GM21825 (cell line): Measurements from ENCODE around the gene CCDC13.

Source experiments
- ATAC-seq: cut with Tn5 transposase; IDR thresholded peaks from one replicate; pipeline ENCODE4 v1.9.1; 2021; ENCODE audit warnings: mild to moderate bottlenecking, moderate library complexity; ENCODE audit not compliant: unreplicated experiment

Gene CCDC13

DNA sequence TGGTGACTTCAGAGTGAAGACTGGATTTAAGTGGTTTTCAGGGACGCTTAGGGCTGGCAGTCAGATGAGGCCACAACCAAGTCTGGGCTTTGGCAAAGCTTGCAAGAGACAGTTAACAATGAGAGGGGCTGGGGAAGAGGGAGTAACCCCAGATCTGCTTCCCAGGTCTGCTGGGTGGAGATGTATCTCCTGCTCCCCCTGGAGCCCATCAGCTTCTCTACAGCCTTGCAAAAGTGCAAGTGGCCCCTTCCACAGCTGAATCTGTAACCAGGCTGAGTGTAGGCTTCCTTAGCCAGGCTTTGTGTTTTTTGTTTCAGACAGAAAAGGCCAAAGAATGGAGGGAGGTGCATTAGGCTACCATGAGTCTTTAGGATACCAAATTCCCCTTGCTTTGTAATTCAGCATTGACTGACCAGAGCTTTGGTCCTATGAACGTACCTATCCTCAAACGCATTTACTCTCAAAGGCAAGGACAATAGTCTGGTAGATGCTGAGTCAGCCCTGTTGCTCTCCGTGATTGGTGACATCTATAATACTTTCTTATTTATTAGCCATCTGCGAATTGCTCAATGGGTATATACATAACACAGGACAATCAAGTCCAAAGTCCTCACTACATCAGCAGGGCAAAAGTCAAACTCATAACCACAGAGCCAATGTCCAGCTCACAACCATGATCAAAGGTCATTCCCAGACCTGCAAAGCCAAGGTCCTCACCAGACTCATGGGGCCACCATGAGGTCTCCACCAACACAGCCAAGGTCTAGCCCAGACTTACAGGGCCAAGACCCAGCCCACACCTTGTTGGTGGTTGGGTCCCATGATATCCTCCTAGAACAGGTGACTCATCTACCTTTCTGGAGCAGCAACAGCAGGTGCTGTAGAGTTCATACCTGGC, 17.1 kb downstream of the CCDC13 start:
- no peak for ATAC-seq

DNA sequence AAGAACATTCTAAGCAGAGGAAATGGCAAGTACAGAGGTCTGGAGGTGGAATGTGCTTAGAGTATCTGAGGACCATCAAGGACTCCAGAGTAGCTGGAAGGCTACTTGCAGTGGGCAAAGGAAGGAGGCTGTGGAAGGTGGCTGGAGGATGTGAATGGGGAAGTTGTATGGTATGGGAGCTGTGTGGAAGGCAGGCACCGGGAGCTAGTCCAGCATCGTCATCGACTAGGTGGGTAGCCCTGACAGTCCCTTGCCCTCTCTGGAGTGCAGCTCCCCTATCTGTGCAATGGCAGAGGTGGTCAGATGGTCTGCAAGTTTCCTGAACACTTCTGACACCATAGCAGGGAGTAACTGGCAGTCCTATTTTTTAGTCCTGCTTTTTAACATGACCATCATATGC, 19.3 kb downstream of the CCDC13 start:
- ATAC-seq: no peak

DNA sequence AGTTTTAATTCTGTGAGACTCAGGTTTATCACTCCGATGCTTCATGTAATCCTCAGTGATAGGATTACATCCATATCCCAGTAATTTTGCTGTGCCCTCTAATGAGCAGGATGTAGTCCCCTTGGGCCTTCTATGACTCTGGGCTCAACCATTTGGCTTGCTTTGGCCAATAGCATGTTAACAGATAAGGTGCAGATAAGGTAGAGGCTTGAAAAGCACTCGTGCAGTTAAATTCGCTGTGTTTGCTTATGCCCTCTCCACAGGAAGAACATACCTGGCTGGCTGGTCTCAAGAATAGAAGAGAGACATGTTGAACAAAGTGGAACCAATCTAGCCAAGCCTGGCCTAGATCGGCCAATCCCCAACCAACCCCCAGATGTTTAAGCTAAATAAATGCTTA, 20.1 kb downstream of the CCDC13 start:
- ATAC-seq: no peak

- ATAC-seq: no peak
Observed at GRCh38 chr3:42752441-42752840, 20.6 kb downstream of the CCDC13 start.

DNA sequence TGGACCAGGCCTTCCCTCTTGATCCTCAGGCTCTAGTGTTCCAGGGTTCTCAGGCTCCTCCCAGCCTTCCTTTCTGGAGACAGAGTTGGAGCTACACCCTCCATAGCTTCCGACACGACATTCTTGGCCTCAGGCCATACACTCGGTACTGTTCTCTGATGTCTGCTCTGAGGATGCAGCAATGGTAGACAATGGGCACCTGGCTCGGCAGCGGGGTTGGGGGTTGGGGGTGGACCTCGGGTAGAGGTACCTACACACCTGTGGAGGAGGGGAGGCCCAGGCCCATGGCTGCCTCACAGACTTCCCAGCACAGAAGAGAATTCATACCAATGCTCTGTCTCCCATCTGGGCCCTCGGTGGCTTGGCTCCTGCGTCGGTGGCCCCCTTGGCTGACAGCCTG, 21.4 kb downstream of the CCDC13 start:
- ATAC-seq: no peak

DNA sequence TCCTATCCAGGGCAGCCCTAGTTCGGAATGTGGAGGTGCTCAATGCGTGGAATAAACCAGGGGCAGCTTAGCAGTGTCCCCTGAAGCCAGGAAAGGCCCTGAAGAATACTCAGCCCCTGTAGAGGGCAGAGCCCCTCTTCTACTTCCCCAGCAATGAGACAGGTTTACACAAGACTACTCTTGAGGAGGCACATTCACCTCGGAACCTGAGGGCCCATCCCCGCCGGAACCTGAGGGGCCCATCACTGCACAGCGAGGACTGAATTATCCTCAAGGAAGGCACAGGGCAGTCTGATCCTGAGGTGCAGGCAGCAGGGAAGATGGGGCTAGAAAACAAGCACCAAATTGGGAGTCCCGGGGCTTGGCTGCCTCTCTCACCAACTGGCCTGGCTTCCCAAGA, 22.2 kb downstream of the CCDC13 start:
- ATAC-seq: no peak

DNA sequence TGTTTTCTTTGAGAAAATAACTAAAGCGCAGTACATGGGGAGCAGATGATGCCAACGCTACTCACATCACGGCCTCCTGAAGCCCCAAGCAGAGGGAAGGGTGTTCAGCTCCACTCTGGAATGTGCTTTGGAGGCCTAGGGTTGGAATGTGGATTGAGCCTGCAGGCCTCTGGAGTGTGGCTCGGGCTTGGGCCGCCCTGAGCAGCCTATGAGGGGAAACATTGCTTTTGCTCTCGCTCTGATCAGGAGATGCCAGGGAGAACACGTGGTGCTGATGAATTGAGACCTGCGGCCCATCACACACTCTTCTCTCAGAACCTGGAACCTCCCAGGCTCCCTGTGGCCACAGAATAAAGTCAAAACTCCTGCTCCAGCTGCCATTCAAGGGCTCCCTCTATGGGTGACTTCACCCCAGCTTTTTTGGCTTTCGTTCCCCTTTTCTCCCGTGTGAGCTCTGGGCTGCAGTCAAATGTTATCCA, 23.3 kb downstream of the CCDC13 start:
- ATAC-seq: no peak

- ATAC-seq: no peak
Observed at GRCh38 chr3:42749025-42749752, 23.9 kb downstream of the CCDC13 start.

- ATAC-seq: no peak
Observed at GRCh38 chr3:42747581-42747980, 25.5 kb downstream of the CCDC13 start.

- ATAC-seq: no peak
Observed at GRCh38 chr3:42746455-42747450, 26.3 kb downstream of the CCDC13 start.

GRCh38 chr3:42745776-42746454, 27.1 kb downstream of the CCDC13 start:
- ATAC-seq: no peak

DNA sequence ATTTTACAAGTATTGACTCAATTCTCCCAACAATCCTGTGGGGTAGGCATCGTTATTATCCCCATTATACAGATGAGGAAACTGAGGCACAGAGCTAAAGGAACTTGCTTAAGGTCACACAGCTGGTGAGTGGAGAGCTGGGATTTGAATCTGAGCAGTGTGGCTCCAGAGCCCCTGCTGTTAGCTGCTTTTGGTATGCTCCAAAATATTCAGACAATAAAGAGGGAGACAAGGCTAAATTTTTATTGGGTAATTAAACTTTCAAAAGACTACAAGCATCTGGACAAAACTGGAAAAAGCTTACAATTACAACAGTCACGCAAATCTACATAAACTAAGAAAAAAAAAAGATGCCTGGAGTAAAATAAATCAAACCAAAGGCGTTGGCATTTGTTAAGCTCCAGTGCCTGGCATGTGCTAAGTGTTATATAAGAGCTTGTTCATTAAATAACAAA, 27.7 kb downstream of the CCDC13 start:
- no peak for ATAC-seq

- no peak for ATAC-seq
Observed at GRCh38 chr3:42743204-42743995, 29.7 kb downstream of the CCDC13 start.

GRCh38 chr3:42742688-42743087, 30.4 kb downstream of the CCDC13 start:
- no peak for ATAC-seq

GRCh38 chr3:42742259-42742658, 30.8 kb downstream of the CCDC13 start:
- ATAC-seq: no peak

GRCh38 chr3:42741796-42742195, 31.3 kb downstream of the CCDC13 start:
- no peak for ATAC-seq

DNA sequence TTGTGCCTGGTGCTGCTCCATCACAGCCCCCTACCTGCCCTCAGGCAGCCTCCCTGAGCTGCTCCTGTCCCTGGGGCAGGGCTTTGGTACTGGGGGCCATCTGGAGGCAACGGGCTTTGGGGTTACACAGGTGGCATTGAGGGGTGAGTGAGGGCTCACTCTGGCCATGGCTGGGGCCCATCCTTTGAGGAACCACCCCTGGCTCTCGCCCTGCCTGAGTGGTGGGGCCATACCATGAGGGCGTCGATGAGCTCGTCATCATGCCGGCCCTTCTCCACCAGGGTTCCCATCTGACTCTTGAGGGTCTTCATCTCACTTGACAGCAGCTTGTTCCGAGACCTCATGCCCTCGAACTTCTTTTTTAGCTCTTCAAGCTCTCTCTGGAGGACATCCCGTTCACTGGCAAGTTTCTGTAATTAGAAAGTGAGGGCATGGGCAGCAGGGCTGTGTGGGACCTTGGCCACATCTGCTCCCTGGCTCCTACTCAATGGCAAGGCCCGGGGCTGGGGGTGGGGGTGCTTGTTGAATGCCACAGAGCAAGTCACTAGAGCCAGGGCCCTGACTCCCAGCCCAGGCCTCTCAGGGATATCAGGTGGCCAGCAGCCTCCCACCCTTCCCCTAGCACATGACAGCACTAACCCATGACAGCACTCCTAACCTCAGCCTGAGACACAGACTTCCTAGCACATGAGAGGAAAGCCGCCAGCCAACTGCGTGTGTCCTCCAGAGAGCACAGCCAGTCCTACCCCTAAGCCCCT, 33.5 kb downstream of the CCDC13 start:
- no peak for ATAC-seq

GRCh38 chr3:42736531-42736930, 36.5 kb downstream of the CCDC13 start:
- ATAC-seq: no peak

- no peak for ATAC-seq
Observed at GRCh38 chr3:42736081-42736480, 37.0 kb downstream of the CCDC13 start.
